Left lobe of liver (tissue), 2 donors: ENCODE data around the gene MAN2A2. TPM values are rescaled to one million over a fixed set of nuclear protein-coding genes. Genes with fewer than 3 reads are reported as not detected.
"Not testable (repeated sequence)": the region's sequence is repeated elsewhere in the genome, so short reads cannot be mapped to it uniquely, and the experiment has no call there.

Experiments
- ATAC-seq: fragments of 200-7000 bp; cut with Tn5 transposase; one replicate; pipeline ENCODE4 v1.9.1; 2020; ENCODE audit warnings: mild to moderate bottlenecking, moderate library complexity
- DNase-seq: peaks from one replicate; pipeline ENCODE4 v3.0.0-alpha.2; 2020; ENCODE audit warnings: low spot score
- total RNA-seq: library from RNA; stranded (reverse); gene quantifications from one replicate; pipeline ENCODE4 v1.2.1, GENCODE V29; 2021
- donor health status: DM: no; HTN: no; CAD: no; lungs with moderate emphysema.
- donor health status: DM: no; HTN: yes; CAD: no.

The MAN2A2 gene
- total RNA-seq, 1 donor from 2014 or later: 96.9 TPM

- peak; percentile 89 for DNase-seq
- peak; percentile 89 for ATAC-seq
These were observed 12.8 kb downstream of the MAN2A2 start for GRCh38 chr15:90915808-90916440.

DNA sequence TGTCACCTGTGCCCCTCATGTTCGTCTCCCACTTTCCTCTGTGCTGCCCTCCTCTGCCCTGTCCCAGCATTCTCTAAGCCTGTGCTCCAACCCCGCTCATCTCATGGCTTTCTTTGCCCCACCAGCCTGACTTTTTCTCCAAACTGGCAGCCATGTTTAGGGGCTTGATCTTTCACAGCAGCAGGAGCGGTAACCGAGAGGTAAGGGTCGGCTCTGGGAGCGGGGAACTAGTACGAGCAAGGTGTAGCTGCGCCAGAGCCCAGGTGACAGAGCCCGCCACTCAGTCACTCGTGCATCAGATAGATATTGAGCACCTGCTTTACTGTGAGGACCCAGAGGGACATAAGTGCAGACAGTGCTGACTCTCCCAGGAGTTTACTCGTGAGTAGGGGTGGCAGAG lies 13.4 kb downstream of the MAN2A2 start:
- no peak for DNase-seq
- ATAC-seq: no peak

GRCh38 chr15:90917569-90917968 lies 14.5 kb downstream of the MAN2A2 start:
- ATAC-seq: no peak
- DNase-seq: no peak

GRCh38 chr15:90918034-90918788 lies 15.1 kb downstream of the MAN2A2 start:
- DNase-seq (no peak), ATAC-seq (no peak)

GRCh38 chr15:90918835-90919234 lies 15.7 kb downstream of the MAN2A2 start:
- no peak for ATAC-seq

GRCh38 chr15:90921887-90922286 lies 18.8 kb downstream of the MAN2A2 start:
- ATAC-seq: no peak
- DNase-seq: no peak

More at GRCh38 chr15:90918835-90919234, 15.7 kb downstream of the MAN2A2 start:
- no peak for DNase-seq

GRCh38 chr15:90922712-90923322 lies 19.7 kb downstream of the MAN2A2 start:
- ATAC-seq: peak; percentile 41
- DNase-seq: not testable (repeated sequence)

DNA sequence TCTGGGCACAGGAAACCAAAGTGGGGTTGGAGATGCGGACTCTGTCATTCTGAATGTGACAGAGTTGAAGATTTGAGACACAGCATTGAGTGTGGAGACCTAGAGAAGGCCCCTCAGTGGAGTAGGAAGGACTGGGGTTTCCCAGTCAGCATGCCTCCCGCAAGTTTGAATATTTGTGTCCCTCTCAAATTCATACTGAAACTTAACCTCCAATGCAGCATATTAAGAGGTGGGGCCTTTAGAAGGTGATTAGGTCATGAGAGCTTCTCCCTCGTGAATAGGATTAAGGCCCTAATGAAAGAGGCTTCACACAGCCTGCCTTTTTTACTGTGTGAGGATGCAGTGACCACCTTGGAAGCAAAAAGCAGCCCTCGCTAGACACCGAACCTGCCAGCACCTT lies 21.3 kb downstream of the MAN2A2 start:
- no peak for DNase-seq
- ATAC-seq: no peak

- ATAC-seq, DNase-seq: not testable (repeated sequence)
These were observed 23.7 kb downstream of the MAN2A2 start for GRCh38 chr15:90926766-90927165.

DNA sequence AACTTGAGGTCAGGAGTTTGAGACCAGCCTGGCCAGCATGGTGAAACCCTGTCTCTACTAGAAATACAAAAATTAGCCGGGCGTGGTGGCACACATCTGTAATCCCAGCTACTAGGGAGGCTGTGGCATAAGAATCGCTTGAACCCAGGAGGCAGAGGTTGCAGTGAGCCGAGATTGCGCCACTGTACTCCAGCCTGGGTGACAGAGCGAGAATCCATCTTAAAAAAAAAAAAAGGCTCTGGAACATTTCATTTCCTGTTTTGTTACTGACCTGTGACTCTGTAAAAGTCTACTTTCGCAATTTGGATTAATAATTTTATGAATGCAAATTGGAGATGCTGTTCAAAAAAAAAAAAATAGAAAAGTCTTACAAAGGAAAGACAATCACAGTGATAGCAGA lies 25.0 kb downstream of the MAN2A2 start:
- not testable (repeated sequence) for DNase-seq, ATAC-seq

- peak; percentile 1 for ATAC-seq
- no peak for DNase-seq
These were observed 26.3 kb downstream of the MAN2A2 start for GRCh38 chr15:90929246-90930019.

DNA sequence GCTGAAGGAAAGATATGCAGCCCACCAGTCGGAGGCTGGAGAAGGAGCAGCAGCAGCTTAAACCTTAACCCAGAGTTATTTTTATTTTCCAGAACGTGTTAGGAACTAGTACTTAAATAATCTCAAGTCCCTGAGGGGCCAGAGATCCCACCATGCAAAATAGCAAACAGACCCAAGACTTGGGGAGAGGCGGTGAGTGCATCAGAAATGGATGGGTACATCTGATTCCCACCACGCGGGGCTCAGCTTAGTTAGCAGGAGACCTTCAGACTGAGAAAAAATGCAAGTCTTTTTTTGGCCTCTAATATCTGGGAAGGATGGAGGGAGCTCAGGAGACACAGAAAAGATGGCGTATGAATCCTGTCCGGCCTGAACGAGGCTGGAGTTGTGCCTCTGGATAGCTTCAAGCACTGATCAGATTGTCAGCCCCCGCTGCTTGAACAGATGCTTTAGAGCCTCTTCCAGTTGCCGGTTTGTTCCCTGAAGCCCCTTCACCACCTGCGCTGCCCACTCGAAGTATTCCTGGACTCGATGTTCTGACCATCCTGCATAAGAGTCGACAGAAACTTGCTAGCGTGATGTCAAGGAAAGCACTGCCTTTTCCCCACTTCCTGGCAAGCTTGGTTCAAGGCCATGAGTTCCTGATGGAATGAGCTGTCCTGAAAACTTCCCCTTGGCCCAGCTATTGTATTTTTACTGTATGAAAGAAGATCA lies 27.9 kb downstream of the MAN2A2 start:
- DNase-seq: no peak

DNA sequence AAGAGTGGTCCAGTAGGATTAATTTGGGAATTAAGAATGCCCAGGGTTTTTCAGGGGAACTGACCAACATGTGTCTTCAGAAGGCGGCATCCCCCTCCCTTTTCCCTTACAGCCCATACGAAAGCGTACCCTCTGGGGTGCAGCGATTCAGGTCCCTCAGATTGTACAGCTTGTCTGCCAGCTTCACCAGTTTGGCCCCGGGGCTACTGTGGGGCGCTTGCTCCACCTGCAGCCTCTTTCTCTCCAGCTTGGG lies 28.4 kb downstream of the MAN2A2 start:
- ATAC-seq (no peak), DNase-seq (no peak)

More for the DNA sequence above, 27.9 kb downstream of the MAN2A2 start:
- no peak for ATAC-seq

DNA sequence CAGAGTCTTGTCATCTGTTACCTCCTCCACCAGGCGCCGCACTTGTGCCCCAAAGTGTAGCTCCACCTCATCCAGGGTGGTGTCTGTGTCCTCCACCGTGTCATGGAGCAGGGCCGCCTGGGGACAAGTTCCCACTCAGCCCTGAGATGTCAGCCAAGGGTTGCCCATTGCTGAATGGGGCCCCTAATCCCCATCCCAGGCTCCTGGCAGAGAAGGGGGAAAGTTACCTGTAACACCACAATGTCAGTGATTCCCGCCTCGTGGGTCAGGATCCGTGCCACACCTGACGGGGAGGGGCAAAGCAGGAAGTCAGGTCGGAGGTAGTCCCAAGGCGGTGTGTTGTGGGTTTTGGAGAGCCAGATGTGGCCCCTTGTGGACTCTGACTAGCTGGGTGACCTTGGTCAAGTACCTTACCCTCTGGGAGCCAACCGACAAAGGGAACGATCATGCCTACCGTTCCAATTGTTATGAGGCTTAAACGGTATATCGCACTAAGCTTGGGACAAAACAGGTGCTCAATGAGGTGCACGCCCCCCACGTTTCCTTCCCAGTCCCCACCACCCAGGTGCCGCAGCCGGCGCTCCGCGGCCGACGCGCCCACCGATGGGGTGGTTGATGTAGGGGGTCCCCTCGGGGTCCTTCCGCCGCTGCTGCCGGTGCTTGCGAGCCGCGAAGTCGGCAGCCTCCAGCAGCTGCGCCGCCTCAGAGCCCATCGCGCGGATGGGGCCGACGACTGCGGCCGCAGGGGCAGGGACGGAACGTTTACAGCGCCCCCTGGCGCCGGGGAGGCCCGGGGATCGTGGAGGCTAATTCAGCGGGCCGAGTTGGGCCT lies 28.9 kb downstream of the MAN2A2 start, which contains the start of gene HDDC3:
HDDC3 (minus strand) TSS at position 722 of the 832 bp plus-strand sequence; CDS start at position 713, 9 bp downstream.
- peak; percentile 71 for ATAC-seq
- DNase-seq: peak; percentile 91

GRCh38 chr15:90932660-90932991 lies 29.5 kb downstream of the MAN2A2 start:
- DNase-seq (no peak), ATAC-seq (no peak)

- ATAC-seq (no peak), DNase-seq (no peak)
These were observed 30.2 kb downstream of the MAN2A2 start for GRCh38 chr15:90933301-90933700.

DNA sequence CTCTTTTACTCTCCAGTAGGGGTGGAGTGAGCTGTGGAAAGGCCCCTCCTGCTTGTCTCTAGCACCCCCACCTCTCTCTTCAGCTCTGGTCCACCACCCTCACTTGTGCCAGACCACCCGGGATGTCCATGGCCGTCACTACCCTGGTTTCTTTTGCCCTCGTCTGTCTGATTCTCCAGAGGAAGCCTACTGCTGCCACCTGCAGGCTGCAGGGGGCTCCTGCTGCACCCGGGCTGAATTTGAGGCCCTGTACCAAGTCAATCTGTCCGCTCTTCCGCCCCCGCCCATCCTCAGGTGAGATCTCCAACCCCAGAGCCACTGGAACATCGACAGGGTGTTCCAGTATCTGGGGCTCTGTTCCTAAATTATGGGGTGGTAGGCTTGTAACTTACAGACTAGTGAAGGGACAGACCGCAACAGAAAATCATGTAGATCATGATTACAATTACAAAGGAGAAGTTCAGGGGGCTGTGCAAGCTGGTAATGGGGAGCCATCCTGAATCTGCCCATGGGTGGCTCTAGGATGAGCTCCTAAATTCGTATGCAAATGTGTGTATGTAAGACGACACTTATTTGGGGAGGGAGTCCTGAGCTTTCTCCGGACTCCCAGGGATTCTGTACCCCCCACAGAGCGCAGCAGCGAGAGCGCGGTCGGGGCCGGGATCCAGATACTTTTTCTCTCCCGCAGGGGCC lies 31.3 kb downstream of the MAN2A2 start:
- ATAC-seq (peak; percentile 56), DNase-seq (peak; percentile 85)

GRCh38 chr15:90934949-90935751 lies 32.0 kb downstream of the MAN2A2 start, which contains the start of gene UNC45A:
TSS of gene UNC45A (plus strand) at chr15:90935285. CDS start at chr15:90935325, 40 bp downstream.
- ATAC-seq: peak; percentile 78
- DNase-seq: peak; percentile 96
